Fibroblast of mammary gland (primary cell): ENCODE measurements around the gene LTA.

ENCODE experiments used
- DNase-seq: peaks from one replicate; pipeline ENCODE4 v3.0.0-alpha.2; 2010; ENCODE audit warnings: low read depth
- H3K4me3 ChIP-seq: 2 replicates; pipeline ENCODE4 v1.5.1; 2011; ENCODE audit warnings: low read depth, mild to moderate bottlenecking, low read length, moderate library complexity; ENCODE audit not compliant: control insufficient read depth
- CTCF ChIP-seq: conservative IDR thresholded peaks from 2 replicates; pipeline ENCODE4 v1.5.1; 2011; ENCODE audit warnings: low read depth, low read length, inconsistent platforms; ENCODE audit not compliant: control insufficient read depth, insufficient read depth

LTA gene

GRCh38 chr6:31558631-31559500 lies 13.2 kb upstream of the LTA start:
- no peak for DNase-seq
- H3K4me3 ChIP-seq, result no peak overlapping the region
- TF ChIP-seq CTCF, result no peak

GRCh38 chr6:31559606-31559957 lies 12.5 kb upstream of the LTA start:
- TF ChIP-seq CTCF, result no peak
- no peak overlapping the region for H3K4me3 ChIP-seq
- no peak for DNase-seq

- peak; percentile 64 for DNase-seq
- no peak for TF ChIP-seq CTCF
- no peak overlapping the region for H3K4me3 ChIP-seq
Measured at GRCh38 chr6:31559958-31560696, 12.0 kb upstream of the LTA start.

GRCh38 chr6:31560697-31561058 lies 11.4 kb upstream of the LTA start:
- no peak for TF ChIP-seq CTCF
- DNase-seq, result no peak
- H3K4me3 ChIP-seq, result no peak overlapping the region

GRCh38 chr6:31567531-31568370 lies 4.3 kb upstream of the LTA start:
- no peak for TF ChIP-seq CTCF
- H3K4me3 ChIP-seq, result no peak overlapping the region
- no peak for DNase-seq

GRCh38 chr6:31568537-31568961 lies 3.5 kb upstream of the LTA start:
- no peak for TF ChIP-seq CTCF
- H3K4me3 ChIP-seq, result no peak overlapping the region
- DNase-seq, result no peak
